Karpas-422 (cell line): ENCODE measurements around the gene MIER2. TPM values are rescaled to one million over a fixed set of nuclear protein-coding genes. Genes with fewer than 3 reads are reported as not detected.

Source experiments
- DNase-seq: peaks from one replicate; pipeline ENCODE4 v3.0.0-alpha.2; 2015
- H2AFZ ChIP-seq: fragments of 200-600 bp; sonication (generic); 2 replicates; pipeline ENCODE4 v1.6.1; 2014; ENCODE audit warnings: antibody characterized with exemption, low read length, mixed read lengths
- H3K27ac ChIP-seq: fragments of 200-600 bp; sonication (generic); 2 replicates; pipeline ENCODE4 v1.5.1; 2014; ENCODE audit warnings: mild to moderate bottlenecking, low read length, moderate library complexity
- H3K27me3 ChIP-seq: fragments of 200-600 bp; sonication (generic); 2 replicates; pipeline ENCODE4 v1.6.1; 2014; ENCODE audit warnings: low read length, mixed read lengths
- H3K36me3 ChIP-seq: fragments of 200-600 bp; sonication (generic); 2 replicates; pipeline ENCODE4 v1.6.1; 2014; ENCODE audit warnings: low read length, mixed read lengths; ENCODE audit not compliant: insufficient read depth
- H3K4me1 ChIP-seq: fragments of 200-600 bp; sonication (generic); 2 replicates; pipeline ENCODE4 v1.6.1; 2014; ENCODE audit warnings: mild to moderate bottlenecking, low read length, mixed read lengths
- H3K4me2 ChIP-seq: fragments of 200-600 bp; sonication (generic); 2 replicates; pipeline ENCODE4 v1.6.1; 2014; ENCODE audit warnings: low read length, low read depth, mild to moderate bottlenecking; ENCODE audit not compliant: poor library complexity, severe bottlenecking
- H3K4me3 ChIP-seq: fragments of 200-600 bp; sonication (generic); 2 replicates; pipeline ENCODE4 v1.5.1; 2014; ENCODE audit warnings: mild to moderate bottlenecking, antibody characterized with exemption, low read length, mixed read lengths
- H3K79me2 ChIP-seq: fragments of 200-600 bp; sonication (generic); 2 replicates; pipeline ENCODE4 v1.6.1; 2014; ENCODE audit warnings: mild to moderate bottlenecking, low read length, mixed read lengths
- H3K9ac ChIP-seq: fragments of 200-600 bp; sonication (generic); 2 replicates; pipeline ENCODE4 v1.6.0; 2014; ENCODE audit warnings: low read length
- H3K9me2 ChIP-seq: fragments of 200-600 bp; sonication (generic), shearing (Covaris generic); replicated peaks from 2 replicates; pipeline ENCODE4 v1.6.0; 2014; ENCODE audit warnings: mild to moderate bottlenecking, low read length, moderate library complexity; ENCODE audit not compliant: insufficient read depth
- H3K9me3 ChIP-seq: fragments of 300-700, 200-600 bp; sonication (generic); 2 replicates; pipeline ENCODE4 v1.6.1; 2014; ENCODE audit warnings: low read length, mixed read lengths
- H4K20me1 ChIP-seq: fragments of 200-600 bp; sonication (generic); 2 replicates; pipeline ENCODE4 v1.6.1; 2014; ENCODE audit warnings: mild to moderate bottlenecking, antibody characterized with exemption, low read length, low read depth; ENCODE audit not compliant: insufficient read depth
- total RNA-seq: library from RNA; depleted of rRNA; stranded (reverse); fragments of >200 nt; shearing (Covaris generic); gene quantifications from 2 replicates; pipeline ENCODE4 v1.2.3, GENCODE V29; 2014; ENCODE audit warnings: low replicate concordance

MIER2 gene
- total RNA-seq, 1 experiment from 2014 or later: 15.3 TPM

GRCh38 chr19:308471-309205 is 36.0 kb downstream of the MIER2 start:
- no peaks in the 10 kb centered on the region for H3K27me3 ChIP-seq
- no peak overlapping the region for H3K9ac ChIP-seq
- no peaks in the 10 kb centered on the region for H3K4me1 ChIP-seq
- H3K79me2 ChIP-seq: peaks cover 4% of the 10 kb centered on the region
- no peaks in the 10 kb centered on the region for H3K36me3 ChIP-seq
- no peak overlapping the region for H2AFZ ChIP-seq
- no peak overlapping the region for H3K4me2 ChIP-seq
- H3K4me3 ChIP-seq: no peak overlapping the region
- H3K9me2 ChIP-seq: no peaks in the 10 kb centered on the region
- no peaks in the 10 kb centered on the region for H4K20me1 ChIP-seq
- no peaks in the 10 kb centered on the region for H3K9me3 ChIP-seq
- H3K27ac ChIP-seq: no peak overlapping the region
- DNase-seq: no peak

- H3K79me2 ChIP-seq: peaks cover 4% of the 10 kb centered on the region
- no peak overlapping the region for H3K4me3 ChIP-seq
- H3K9ac ChIP-seq: no peak overlapping the region
- H3K4me2 ChIP-seq: no peak overlapping the region
- no peaks in the 10 kb centered on the region for H3K9me2 ChIP-seq
- no peak overlapping the region for H2AFZ ChIP-seq
- no peaks in the 10 kb centered on the region for H3K4me1 ChIP-seq
- no peaks in the 10 kb centered on the region for H3K9me3 ChIP-seq
- no peak for DNase-seq
- no peaks in the 10 kb centered on the region for H3K27me3 ChIP-seq
- no peaks in the 10 kb centered on the region for H3K36me3 ChIP-seq
- H4K20me1 ChIP-seq: no peaks in the 10 kb centered on the region
- H3K27ac ChIP-seq: no peak overlapping the region
Observed at GRCh38 chr19:307793-308420, 36.7 kb downstream of the MIER2 start.

GRCh38 chr19:307111-307531 is 37.5 kb downstream of the MIER2 start:
- Histone ChIP-seq H4K20me1 (no peaks in the 10 kb centered on the region), H3K4me3 (no peak overlapping the region), H3K4me2 (no peak overlapping the region), H3K27me3 (no peaks in the 10 kb centered on the region), H3K9me3 (no peaks in the 10 kb centered on the region), H3K27ac (no peak overlapping the region), H2AFZ (no peak overlapping the region), H3K4me1 (no peaks in the 10 kb centered on the region), H3K9me2 (no peaks in the 10 kb centered on the region), H3K79me2 (peaks cover 4% of the 10 kb centered on the region), H3K9ac (no peak overlapping the region), H3K36me3 (no peaks in the 10 kb centered on the region)
- DNase-seq: no peak

- no peaks in the 10 kb centered on the region for H3K27me3 ChIP-seq
- H3K4me3 ChIP-seq: no peak overlapping the region
- no peak overlapping the region for H3K27ac ChIP-seq
- no peaks in the 10 kb centered on the region for H3K9me3 ChIP-seq
- H3K4me2 ChIP-seq: no peak overlapping the region
- H4K20me1 ChIP-seq: no peaks in the 10 kb centered on the region
- no peak for DNase-seq
- no peak overlapping the region for H3K9ac ChIP-seq
- peaks cover 4% of the 10 kb centered on the region for H3K79me2 ChIP-seq
- no peaks in the 10 kb centered on the region for H3K9me2 ChIP-seq
- H3K36me3 ChIP-seq: no peaks in the 10 kb centered on the region
- no peaks in the 10 kb centered on the region for H3K4me1 ChIP-seq
- H2AFZ ChIP-seq: no peak overlapping the region
Observed at GRCh38 chr19:306151-306900, 38.3 kb downstream of the MIER2 start.

GRCh38 chr19:305240-306150 is 39.1 kb downstream of the MIER2 start:
- no peaks in the 10 kb centered on the region for H4K20me1 ChIP-seq

GRCh38 chr19:296476-297225 is 47.9 kb downstream of the MIER2 start:
- H3K27me3 ChIP-seq: no peaks in the 10 kb centered on the region
- H2AFZ ChIP-seq: no peak overlapping the region
- no peaks in the 10 kb centered on the region for H3K79me2 ChIP-seq
- H3K4me2 ChIP-seq: no peak overlapping the region
- H3K9me3 ChIP-seq: no peaks in the 10 kb centered on the region
- no peak for DNase-seq
- H4K20me1 ChIP-seq: no peaks in the 10 kb centered on the region
- H3K4me3 ChIP-seq: no peak overlapping the region
- H3K4me1 ChIP-seq: no peaks in the 10 kb centered on the region
- no peaks in the 10 kb centered on the region for H3K36me3 ChIP-seq
- no peaks in the 10 kb centered on the region for H3K9me2 ChIP-seq
- no peak overlapping the region for H3K9ac ChIP-seq
- H3K27ac ChIP-seq: no peak overlapping the region

More at GRCh38 chr19:305240-306150, 39.1 kb downstream of the MIER2 start:
- no peak for DNase-seq
- no peaks in the 10 kb centered on the region for H3K4me1 ChIP-seq
- H3K79me2 ChIP-seq: peaks cover 4% of the 10 kb centered on the region
- no peak overlapping the region for H3K4me2 ChIP-seq
- no peak overlapping the region for H3K27ac ChIP-seq
- H3K36me3 ChIP-seq: no peaks in the 10 kb centered on the region
- no peak overlapping the region for H2AFZ ChIP-seq
- no peak overlapping the region for H3K9ac ChIP-seq
- no peak overlapping the region for H3K4me3 ChIP-seq
- H3K9me3 ChIP-seq: no peaks in the 10 kb centered on the region
- no peaks in the 10 kb centered on the region for H3K27me3 ChIP-seq
- no peaks in the 10 kb centered on the region for H3K9me2 ChIP-seq

GRCh38 chr19:295687-296370 is 48.8 kb downstream of the MIER2 start:
- no peak for DNase-seq

More at GRCh38 chr19:295687-296370, 48.8 kb downstream of the MIER2 start:
- H3K27me3 ChIP-seq: no peaks in the 10 kb centered on the region
- no peaks in the 10 kb centered on the region for H3K9me2 ChIP-seq
- H3K4me3 ChIP-seq: no peak overlapping the region
- no peaks in the 10 kb centered on the region for H4K20me1 ChIP-seq
- H3K36me3 ChIP-seq: no peaks in the 10 kb centered on the region
- H3K27ac ChIP-seq: no peak overlapping the region
- H3K9me3 ChIP-seq: no peaks in the 10 kb centered on the region
- H3K79me2 ChIP-seq: no peaks in the 10 kb centered on the region
- H3K9ac ChIP-seq: no peak overlapping the region
- no peaks in the 10 kb centered on the region for H3K4me1 ChIP-seq
- H2AFZ ChIP-seq: no peak overlapping the region
- no peak overlapping the region for H3K4me2 ChIP-seq
